Measurements from ENCODE around the gene FKBP3.

The FKBP3 gene

DNA sequence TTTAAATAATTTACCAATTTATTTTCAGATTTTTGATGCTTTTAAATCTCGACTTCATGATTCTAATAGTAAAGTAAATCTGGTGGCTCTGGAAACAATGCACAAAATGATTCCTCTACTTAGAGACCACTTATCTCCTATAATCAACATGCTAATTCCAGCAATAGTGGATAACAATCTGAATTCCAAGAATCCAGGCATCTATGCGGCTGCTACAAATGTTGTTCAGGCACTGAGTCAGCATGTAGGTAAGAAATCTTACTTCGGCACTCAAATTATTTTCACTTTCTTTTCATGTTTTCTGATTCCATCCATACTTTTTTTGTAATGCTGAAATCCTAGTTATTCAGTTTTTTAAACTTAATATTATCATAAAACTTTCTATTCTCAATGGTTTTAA lies 65.9 kb downstream of the FKBP3 start:
- FAIRE-seq (no peak), DNase-seq (ENCODE audit: extremely low spot score, insufficient read length, low read depth) (no peak)

DNA sequence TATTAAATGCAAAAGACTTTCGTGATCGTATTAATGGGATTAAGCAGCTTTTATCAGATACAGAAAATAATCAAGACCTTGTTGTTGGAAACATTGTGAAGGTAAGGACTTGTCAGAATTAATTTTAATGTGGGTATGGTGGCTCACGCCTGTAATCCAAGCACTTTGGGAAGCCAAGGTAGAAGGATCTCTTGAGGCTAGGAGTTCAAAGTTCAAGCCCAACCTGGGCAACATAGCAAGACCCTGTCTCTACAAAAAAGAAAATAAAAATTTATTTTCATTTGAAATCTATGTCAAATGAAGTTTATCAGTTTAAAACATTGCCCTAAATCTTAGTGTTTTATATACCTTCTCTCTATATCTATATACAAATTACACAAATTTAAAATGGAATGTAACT lies 67.6 kb downstream of the FKBP3 start:
- DNase-seq (ENCODE audit: extremely low spot score, insufficient read length, low read depth) = no peak
- FAIRE-seq = no peak

DNA sequence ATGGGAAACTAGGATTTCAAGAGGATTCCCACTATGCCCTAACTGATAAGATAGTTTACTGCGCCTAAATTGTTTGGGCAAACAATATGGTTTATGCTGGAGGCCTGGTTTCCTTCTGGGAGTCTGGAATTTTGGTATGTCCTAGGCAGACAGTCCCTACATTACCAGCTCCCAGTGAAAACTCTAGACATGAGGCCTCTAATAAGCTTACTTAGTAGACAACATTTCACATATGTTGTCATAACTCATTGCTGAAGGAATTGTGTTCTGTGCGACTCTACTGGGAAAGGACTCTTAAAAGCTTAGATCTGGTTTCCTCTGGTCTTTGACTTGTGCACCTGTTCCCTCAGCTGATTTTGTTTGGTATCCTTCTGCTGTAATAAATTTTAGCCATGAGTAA lies 68.3 kb downstream of the FKBP3 start:
- FAIRE-seq = no peak

More for the DNA sequence above, 68.3 kb downstream of the FKBP3 start:
- no peak for DNase-seq (ENCODE audit: extremely low spot score, insufficient read length, low read depth)
